GM23338 (cell line): ENCODE results near the gene EYS.

ENCODE experiments used
- CTCF ChIP-seq, 2 experiments: fragments of 200-600 bp in 1 of 2; sonication (generic) in 1 of 2; conservative IDR thresholded peaks; 2 replicates each; pipeline versions ENCODE4 v1.5.1 to v1.6.1; 2016 to 2017; ENCODE audit warnings: antibody characterized with exemption in 2 of 2, low read depth in 2 of 2, mild to moderate bottlenecking in 2 of 2, moderate library complexity in 1 of 2
- EZH2 ChIP-seq: fragments of 200-600 bp; sonication (generic); IDR thresholded peaks from one replicate; pipeline ENCODE4 v1.8.0; 2017; ENCODE audit warnings: antibody characterized with exemption, mild to moderate bottlenecking, low read depth; ENCODE audit not compliant: unreplicated experiment
- POLR2AphosphoS5 ChIP-seq: IDR thresholded peaks from 2 replicates; pipeline ENCODE4 v1.6.1; 2016; ENCODE audit warnings: antibody characterized with exemption, low read depth

- TF ChIP-seq CTCF (conservative IDR thresholded peaks at IDR 0.05; ENCODE audit: low read depth in 2 of 2): no peak
- TF ChIP-seq POLR2AphosphoS5: no peak
- no peak for TF ChIP-seq EZH2
These were observed 1709.8 kb downstream of the EYS start for GRCh38 chr6:63997221-63997620.
